D721Med (cell line): ENCODE data around the gene ARL4D.

ENCODE experiments used
- DNase-seq: peaks from one replicate; pipeline ENCODE4 v3.0.0; 2011; ENCODE audit warnings: low spot score; ENCODE audit not compliant: insufficient read length
- FAIRE-seq: peaks from 2 replicates; lab custom pipeline; 2011; peaks lifted over from hg19 to GRCh38; lab: Jason Lieb, UNC
- TF ChIP-seq, protein P1 (sequence below): IDR thresholded peaks from 2 replicates; pipeline ENCODE4 v1.5.1; 2012; ENCODE audit warnings: mild to moderate bottlenecking, control low read depth; ENCODE audit not compliant: insufficient read depth; ENCODE audit errors: missing control alignments

The ARL4D gene, protein sequence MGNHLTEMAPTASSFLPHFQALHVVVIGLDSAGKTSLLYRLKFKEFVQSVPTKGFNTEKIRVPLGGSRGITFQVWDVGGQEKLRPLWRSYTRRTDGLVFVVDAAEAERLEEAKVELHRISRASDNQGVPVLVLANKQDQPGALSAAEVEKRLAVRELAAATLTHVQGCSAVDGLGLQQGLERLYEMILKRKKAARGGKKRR

DNA sequence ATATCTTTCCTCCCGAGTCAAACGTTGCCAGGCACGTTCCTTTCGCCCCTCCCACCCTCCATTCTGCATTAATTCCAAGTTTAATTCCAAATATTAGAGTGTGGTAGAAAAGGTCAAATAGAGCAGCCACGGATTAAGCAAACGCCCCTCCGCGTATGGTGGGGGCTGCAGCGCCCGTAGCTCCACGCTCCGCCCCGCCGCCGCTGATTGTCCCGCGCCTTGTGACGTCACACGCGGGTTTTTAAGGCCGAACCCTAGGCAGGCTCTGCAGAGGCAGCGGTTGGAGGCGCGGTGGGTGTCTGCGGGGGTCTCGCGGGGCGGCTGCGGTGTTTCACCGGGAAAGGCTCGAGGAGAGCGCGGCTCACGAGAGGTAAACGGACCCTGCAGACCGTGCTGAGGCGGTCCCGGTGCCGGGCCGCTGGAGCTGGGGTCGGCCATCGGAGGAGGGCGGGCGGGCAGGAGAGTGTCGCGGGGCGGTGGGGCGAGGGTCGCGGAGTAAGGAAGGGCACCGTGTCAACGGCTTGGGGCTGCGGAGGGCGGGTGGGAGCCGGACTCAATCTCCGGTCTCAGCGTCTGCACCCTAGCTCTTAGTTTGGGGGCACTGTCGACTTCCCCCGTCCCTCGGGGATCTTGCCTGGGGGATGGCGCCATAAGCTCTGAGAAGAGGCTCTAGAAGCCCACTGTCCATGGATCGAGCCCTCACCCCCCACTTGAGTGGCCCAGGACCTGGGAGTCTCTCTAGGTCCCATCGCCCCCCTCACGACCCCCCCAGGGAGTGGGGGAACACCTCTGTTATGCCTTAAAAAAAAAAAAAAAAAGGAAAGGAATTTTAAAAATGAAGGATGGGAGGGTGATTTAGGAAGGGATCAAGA, at the start of gene ARL4D:
TSS of gene ARL4D (plus strand) at position 270 of the 872 bp plus-strand sequence. CDS start 740 bp downstream, outside the sequence.
- no peak for FAIRE-seq
- no peak for DNase-seq
- TF ChIP-seq, protein P1, sequence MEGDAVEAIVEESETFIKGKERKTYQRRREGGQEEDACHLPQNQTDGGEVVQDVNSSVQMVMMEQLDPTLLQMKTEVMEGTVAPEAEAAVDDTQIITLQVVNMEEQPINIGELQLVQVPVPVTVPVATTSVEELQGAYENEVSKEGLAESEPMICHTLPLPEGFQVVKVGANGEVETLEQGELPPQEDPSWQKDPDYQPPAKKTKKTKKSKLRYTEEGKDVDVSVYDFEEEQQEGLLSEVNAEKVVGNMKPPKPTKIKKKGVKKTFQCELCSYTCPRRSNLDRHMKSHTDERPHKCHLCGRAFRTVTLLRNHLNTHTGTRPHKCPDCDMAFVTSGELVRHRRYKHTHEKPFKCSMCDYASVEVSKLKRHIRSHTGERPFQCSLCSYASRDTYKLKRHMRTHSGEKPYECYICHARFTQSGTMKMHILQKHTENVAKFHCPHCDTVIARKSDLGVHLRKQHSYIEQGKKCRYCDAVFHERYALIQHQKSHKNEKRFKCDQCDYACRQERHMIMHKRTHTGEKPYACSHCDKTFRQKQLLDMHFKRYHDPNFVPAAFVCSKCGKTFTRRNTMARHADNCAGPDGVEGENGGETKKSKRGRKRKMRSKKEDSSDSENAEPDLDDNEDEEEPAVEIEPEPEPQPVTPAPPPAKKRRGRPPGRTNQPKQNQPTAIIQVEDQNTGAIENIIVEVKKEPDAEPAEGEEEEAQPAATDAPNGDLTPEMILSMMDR, result no peak

DNA sequence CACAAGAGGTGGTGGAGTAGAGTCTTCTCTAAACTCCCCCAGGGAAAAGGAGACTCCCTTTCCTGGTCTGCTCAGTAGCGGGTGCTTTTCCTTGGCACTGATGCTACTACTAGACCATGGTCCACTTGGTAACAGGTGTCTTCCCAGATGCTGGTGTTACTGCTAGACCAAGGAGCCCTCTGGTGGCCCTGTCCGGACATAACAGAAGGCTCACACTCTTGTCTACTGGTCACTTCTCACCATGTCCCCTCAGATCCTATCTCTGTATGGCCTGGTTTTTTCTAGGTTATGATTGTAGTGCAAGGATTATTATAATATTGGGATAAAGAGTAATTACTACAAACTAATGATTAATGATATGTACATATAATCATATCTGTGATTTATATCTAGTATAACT, 49.7 kb upstream of the ARL4D start:
- DNase-seq, result no peak
- FAIRE-seq, result no peak

DNA sequence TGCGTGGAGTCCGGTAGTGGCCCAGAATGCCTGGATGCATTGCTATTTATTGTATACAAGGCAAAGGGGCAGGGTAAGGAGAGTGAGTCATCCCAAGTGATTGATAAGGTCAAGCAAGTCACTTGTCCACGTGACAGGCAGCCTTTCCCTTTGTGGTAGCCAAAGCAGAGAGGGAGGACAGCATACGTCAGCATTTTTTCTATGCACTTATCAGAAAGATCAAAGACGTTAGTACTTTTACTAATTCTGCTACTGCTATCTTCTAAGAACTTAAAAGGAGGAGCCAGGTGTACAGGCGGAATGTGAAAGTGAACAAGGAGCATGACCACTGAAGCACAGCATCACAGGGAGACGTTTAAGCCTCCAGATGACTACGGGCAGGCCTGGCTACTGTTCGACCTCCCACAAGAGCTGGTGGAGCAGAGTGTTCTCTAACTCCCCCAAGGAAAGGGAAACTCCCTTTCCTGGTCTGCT, 47.9 kb upstream of the ARL4D start:
- no peak for DNase-seq
- TF ChIP-seq, protein P1, result no peak
- no peak for FAIRE-seq

More for the DNA sequence above, 49.7 kb upstream of the ARL4D start:
- TF ChIP-seq, protein P1, result no peak

DNA sequence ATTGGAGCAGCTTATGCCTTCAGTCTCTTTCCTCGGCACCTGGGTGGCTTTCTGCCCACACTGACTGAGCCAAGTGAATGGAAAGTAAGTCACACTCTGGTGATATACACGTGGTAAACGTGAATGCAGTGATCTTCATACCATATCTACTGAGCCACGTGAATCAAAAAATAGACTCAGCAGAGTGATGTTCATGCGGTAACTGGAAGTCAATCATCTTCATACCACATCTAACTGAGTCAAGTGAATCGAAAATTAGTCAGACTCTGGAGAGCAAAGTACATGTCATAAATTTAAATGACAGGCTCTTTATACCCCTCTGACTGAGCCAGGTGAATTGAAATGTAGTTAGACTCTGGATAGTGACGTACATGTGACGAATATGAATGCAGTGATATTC, 47.1 kb upstream of the ARL4D start:
- DNase-seq (no peak), FAIRE-seq (no peak)
- TF ChIP-seq, protein P1, result no peak

DNA sequence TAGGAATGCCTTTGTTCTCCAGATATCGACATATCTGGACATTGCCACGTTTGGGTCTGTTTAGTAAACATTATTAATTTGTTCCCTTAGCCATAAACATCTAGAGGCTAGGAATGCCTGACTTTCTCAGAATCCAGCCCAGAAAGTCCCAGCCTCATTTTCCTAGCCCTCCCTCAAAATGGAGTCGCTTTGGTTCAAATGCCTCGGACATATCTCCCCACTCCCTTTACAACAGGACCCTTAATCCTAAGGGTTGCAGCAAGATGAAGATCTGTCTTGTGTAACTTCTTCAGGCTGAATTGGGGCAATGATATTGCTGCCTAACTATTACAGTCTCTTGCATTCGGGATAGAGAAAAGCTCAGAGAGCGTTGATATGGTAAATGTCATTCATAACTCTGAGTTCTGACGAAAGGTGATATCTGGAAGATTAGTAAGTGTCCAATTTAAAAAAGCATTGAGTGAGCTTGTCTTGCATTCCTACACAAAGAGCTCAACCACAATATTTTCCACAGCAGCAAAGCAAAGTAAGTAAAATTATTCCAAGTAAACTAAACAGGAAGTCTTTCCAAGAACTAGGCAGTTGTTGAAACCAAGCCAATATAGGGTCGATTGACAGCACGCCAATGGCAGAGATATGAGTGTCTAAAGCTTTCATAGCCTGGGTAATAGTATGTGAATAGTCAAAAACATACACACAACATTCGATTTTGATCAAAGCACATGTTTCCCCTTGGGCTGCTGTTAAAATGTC, 46.0 kb upstream of the ARL4D start:
- TF ChIP-seq, protein P1, result no peak
- DNase-seq, result no peak
- FAIRE-seq, result no peak

DNA sequence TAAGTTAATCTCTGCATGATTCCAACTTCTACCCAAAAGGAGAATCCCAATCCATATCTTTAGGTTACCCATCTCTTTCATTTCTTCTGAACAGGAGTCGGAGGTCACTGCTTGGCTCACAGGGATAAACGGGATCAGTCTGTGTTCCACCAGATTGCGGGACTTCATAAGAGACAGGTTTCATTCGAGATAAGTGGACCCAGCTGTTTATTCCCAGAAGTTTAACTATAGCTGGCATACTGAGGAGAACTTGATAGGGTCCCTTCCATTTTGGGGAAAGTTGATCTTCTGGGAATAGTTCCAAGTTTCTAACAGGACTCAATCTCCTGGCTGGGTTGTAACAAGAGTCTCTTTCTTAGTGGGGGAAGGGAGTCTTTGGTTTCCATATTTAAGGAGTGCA, 45.4 kb upstream of the ARL4D start:
- DNase-seq (no peak), FAIRE-seq (no peak)
- TF ChIP-seq, protein P1, result no peak
